Neuronal stem cell (in vitro differentiated cells): ENCODE results near the gene NR0B1.

Experiments used
- DNase-seq: peaks from one replicate; pipeline ENCODE4 v3.0.0-alpha.2; 2013; ENCODE audit warnings: low spot score
- H2AFZ ChIP-seq: one replicate; pipeline ENCODE4 v1.6.1; 2013; ENCODE audit warnings: mild to moderate bottlenecking, low read length, inconsistent platforms
- H2AK5ac ChIP-seq: 2 replicates; pipeline ENCODE4 v1.6.1; 2013; ENCODE audit warnings: low read depth, mild to moderate bottlenecking, inconsistent platforms, low read length, moderate library complexity, mixed read lengths
- H2BK120ac ChIP-seq: 2 replicates; pipeline ENCODE4 v1.6.1; 2013; ENCODE audit warnings: low read depth, mild to moderate bottlenecking, inconsistent platforms, low read length, moderate library complexity, mixed read lengths
- H2BK12ac ChIP-seq: one replicate; pipeline ENCODE4 v1.6.1; 2013; ENCODE audit warnings: low read length, inconsistent platforms
- H2BK15ac ChIP-seq: 2 replicates; pipeline ENCODE4 v1.6.1; 2013; ENCODE audit warnings: mild to moderate bottlenecking, low read length, inconsistent platforms, mixed read lengths
- H2BK5ac ChIP-seq: one replicate; pipeline ENCODE4 v1.6.1; 2013; ENCODE audit warnings: inconsistent platforms, mild to moderate bottlenecking, low read length, moderate library complexity
- H3K14ac ChIP-seq: one replicate; pipeline ENCODE4 v1.6.1; 2013; ENCODE audit warnings: low read length, inconsistent platforms
- H3K18ac ChIP-seq: 2 replicates; pipeline ENCODE4 v1.6.1; 2013; ENCODE audit warnings: low read length, inconsistent platforms
- H3K23ac ChIP-seq: 2 replicates; pipeline ENCODE4 v1.6.1; 2013; ENCODE audit warnings: low read depth, mild to moderate bottlenecking, mixed read lengths, low read length, inconsistent platforms; ENCODE audit not compliant: poor library complexity
- H3K27ac ChIP-seq: replicated peaks from 3 replicates; pipeline ENCODE4 v1.5.1; 2013; ENCODE audit warnings: low read length, inconsistent platforms
- H3K27me3 ChIP-seq, 3 experiments: 2 replicates each; pipeline ENCODE4 v1.6.1; 2013; ENCODE audit warnings: low read length in 3 of 3, mild to moderate bottlenecking in 2 of 3, inconsistent platforms in 1 of 3, low read depth in 1 of 3, mixed read lengths in 1 of 3, moderate library complexity in 1 of 3; ENCODE audit not compliant: control insufficient read depth in 3 of 3, insufficient read depth in 3 of 3
- H3K36me3 ChIP-seq, 2 donors: replicated peaks in 1 of 2; 2 replicates each; pipeline ENCODE4 v1.6.1; 2013; ENCODE audit warnings: low read length in 2 of 2; ENCODE audit not compliant: control insufficient read depth in 2 of 2, insufficient read depth in 2 of 2
- H3K4ac ChIP-seq: 2 replicates; pipeline ENCODE4 v1.6.1; 2013; ENCODE audit warnings: inconsistent platforms, mild to moderate bottlenecking, low read length, moderate library complexity
- H3K4me1 ChIP-seq, 2 donors: 1 replicate in 1 of 2; 2 replicates in 1 of 2; pipeline ENCODE4 v1.6.1; 2013; ENCODE audit warnings: low read length in 2 of 2, low read depth in 1 of 2; ENCODE audit not compliant: control insufficient read depth in 2 of 2, insufficient read depth in 1 of 2
- H3K4me2 ChIP-seq: one replicate; pipeline ENCODE4 v1.6.1; 2013; ENCODE audit warnings: mild to moderate bottlenecking, low read length, inconsistent platforms; ENCODE audit not compliant: insufficient read depth, poor library complexity, severe bottlenecking
- H3K4me3 ChIP-seq, 2 donors: 2 replicates each; pipeline ENCODE4 v1.5.1; 2013; ENCODE audit warnings: low read length in 2 of 2, mild to moderate bottlenecking in 2 of 2, inconsistent platforms in 1 of 2, moderate library complexity in 1 of 2
- H3K79me1 ChIP-seq: one replicate; pipeline ENCODE4 v1.6.1; 2013; ENCODE audit warnings: low read depth, mild to moderate bottlenecking, inconsistent platforms, low read length, moderate library complexity
- H3K9ac ChIP-seq: one replicate; pipeline ENCODE4 v1.6.1; 2013; ENCODE audit warnings: mild to moderate bottlenecking, low read depth, low read length, inconsistent platforms; ENCODE audit not compliant: poor library complexity
- H3K9me3 ChIP-seq, 2 donors: replicated peaks in 1 of 2; 2 replicates each; pipeline versions ENCODE3 to v1.6.1; 2013; ENCODE audit warnings: low read length in 2 of 2, mild to moderate bottlenecking in 2 of 2, inconsistent platforms in 1 of 2, low read depth in 1 of 2, mixed read lengths in 1 of 2, moderate library complexity in 1 of 2; ENCODE audit not compliant: control insufficient read depth in 2 of 2, insufficient read depth in 1 of 2
- H4K8ac ChIP-seq: one replicate; pipeline ENCODE4 v1.6.1; 2013; ENCODE audit warnings: low read depth, mild to moderate bottlenecking, inconsistent platforms, low read length, moderate library complexity
- H4K91ac ChIP-seq: one replicate; pipeline ENCODE4 v1.6.1; 2013; ENCODE audit warnings: low read length, low read depth, mild to moderate bottlenecking, inconsistent platforms; ENCODE audit not compliant: poor library complexity
- WGBS, 2 donors: extraction: QIAGEN DNeasy Blood & Tissue Kit; methylation state at CpG; one replicate each; pipeline ENCODE4 v1.1.7; 2013; ENCODE audit warnings: missing lambda C conversion rate in 2 of 2, mixed read lengths in 1 of 2; ENCODE audit not compliant: insufficient read length in 2 of 2, insufficient replicate concordance in 1 of 2; ENCODE audit errors: extremely low coverage in 2 of 2; 5-methylcytosine and 5-hydroxymethylcytosine counted together

Gene NR0B1

DNA sequence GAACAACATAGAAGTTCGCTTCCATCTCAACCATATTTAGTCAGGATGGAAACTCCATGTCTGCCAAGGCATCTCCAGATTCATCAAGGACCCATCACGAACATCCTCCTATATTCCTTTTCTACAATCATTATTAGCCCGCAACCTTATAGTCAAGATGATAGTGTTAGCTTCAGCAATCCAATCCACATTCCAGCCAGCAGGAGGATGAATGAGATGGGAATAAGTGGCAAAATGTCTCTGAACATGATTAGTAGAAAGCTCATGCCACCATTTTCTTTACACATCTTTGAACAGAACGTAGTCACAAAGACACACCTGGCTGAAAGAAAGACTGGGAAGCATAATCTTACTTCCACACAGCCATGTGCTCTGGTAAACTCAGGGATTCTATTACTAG is 18.6 kb upstream of the NR0B1 start:
- Histone ChIP-seq H3K4me3 (no peak overlapping the region), H3K79me1 (no peaks in the 10 kb centered on the region), H3K23ac (no peak overlapping the region), H2AK5ac (no peak overlapping the region), H3K27ac (no peak overlapping the region), H3K4me2 (no peak overlapping the region), H4K8ac (no peak overlapping the region), H3K27me3 (no peaks in the 10 kb centered on the region), H2BK120ac (no peak overlapping the region), H3K14ac (no peak overlapping the region), H4K91ac (no peak overlapping the region), H2BK12ac (no peak overlapping the region), H3K4ac (no peak overlapping the region), H3K9ac (no peak overlapping the region), H3K18ac (no peak overlapping the region), H2BK15ac (no peak overlapping the region), H3K36me3 (no peaks in the 10 kb centered on the region), H3K4me1 (no peaks in the 10 kb centered on the region), H3K9me3 (no peaks in the 10 kb centered on the region), H2BK5ac (no peak overlapping the region), H2AFZ (no peak overlapping the region)
- no CpG with 5 or more reads among the region's 4 CpGs for WGBS, 2 donors
- no peak for DNase-seq

GRCh38 chrX:30317308-30317707 is 8.1 kb upstream of the NR0B1 start:
- Histone ChIP-seq H3K4me1 (no peaks in the 10 kb centered on the region), H3K4me3 (no peak overlapping the region), H3K79me1 (no peaks in the 10 kb centered on the region), H2BK5ac (no peak overlapping the region), H3K23ac (no peak overlapping the region), H2AK5ac (no peak overlapping the region), H3K4ac (no peak overlapping the region), H3K9me3 (no peaks in the 10 kb centered on the region), H3K9ac (no peak overlapping the region), H4K8ac (no peak overlapping the region), H4K91ac (no peak overlapping the region), H2AFZ (no peak overlapping the region), H3K27ac (no peak overlapping the region), H3K18ac (no peak overlapping the region), H2BK12ac (no peak overlapping the region), H3K4me2 (no peak overlapping the region), H3K36me3 (no peaks in the 10 kb centered on the region), H3K27me3 (peaks cover 0 to 5% (median 0%) of the 10 kb centered on the region in 3 experiments), H2BK15ac (no peak overlapping the region), H3K14ac (no peak overlapping the region), H2BK120ac (no peak overlapping the region)
- no peak for DNase-seq
- WGBS, 2 donors = no CpG with 5 or more reads among the region's 1 CpG

- Histone ChIP-seq H4K8ac (no peak overlapping the region), H4K91ac (no peak overlapping the region), H3K27ac (no peak overlapping the region), H3K4me2 (no peak overlapping the region), H3K27me3 (peaks cover 0 to 39% (median 18%) of the 10 kb centered on the region in 3 experiments), H2AFZ (no peak overlapping the region), H3K36me3 (no peaks in the 10 kb centered on the region), H2BK12ac (no peak overlapping the region), H3K23ac (no peak overlapping the region), H3K79me1 (no peaks in the 10 kb centered on the region), H3K9me3 (no peaks in the 10 kb centered on the region), H2AK5ac (no peak overlapping the region), H2BK5ac (no peak overlapping the region), H3K18ac (no peak overlapping the region), H3K4me3 (no peak overlapping the region), H3K4me1 (no peaks in the 10 kb centered on the region), H3K9ac (no peak overlapping the region), H3K14ac (no peak overlapping the region), H3K4ac (no peak overlapping the region), H2BK120ac (no peak overlapping the region), H2BK15ac (no peak overlapping the region)
- WGBS, 2 donors = no CpG with 5 or more reads among the region's 3 CpGs
- DNase-seq = no peak
Observed at GRCh38 chrX:30313322-30313721, 4.1 kb upstream of the NR0B1 start.

GRCh38 chrX:30312858-30313257 is 3.7 kb upstream of the NR0B1 start:
- H3K14ac ChIP-seq = no peak overlapping the region
- no peak overlapping the region for H4K91ac ChIP-seq
- no peak overlapping the region for H2AK5ac ChIP-seq
- no peak for DNase-seq
- no peak overlapping the region for H3K18ac ChIP-seq
- no peaks in the 10 kb centered on the region for H3K36me3 ChIP-seq
- no peak overlapping the region for H2BK120ac ChIP-seq
- WGBS, 2 donors = no CpG with 5 or more reads among the region's 5 CpGs
- H3K23ac ChIP-seq = no peak overlapping the region
- no peaks in the 10 kb centered on the region for H3K4me1 ChIP-seq
- no peaks in the 10 kb centered on the region for H3K9me3 ChIP-seq
- no peak overlapping the region for H2BK5ac ChIP-seq
- no peak overlapping the region for H3K4ac ChIP-seq
- no peak overlapping the region for H4K8ac ChIP-seq
- H2BK15ac ChIP-seq = no peak overlapping the region
- no peak overlapping the region for H2BK12ac ChIP-seq
- H3K4me2 ChIP-seq = no peak overlapping the region
- H3K27ac ChIP-seq = no peak overlapping the region
- H3K4me3 ChIP-seq = no peak overlapping the region
- peaks cover 0 to 43% (median 23%) of the 10 kb centered on the region in 3 experiments for H3K27me3 ChIP-seq
- no peaks in the 10 kb centered on the region for H3K79me1 ChIP-seq
- H3K9ac ChIP-seq = no peak overlapping the region
- no peak overlapping the region for H2AFZ ChIP-seq
